Ovary (tissue), 9 donors: ENCODE results near the gene PREB. TPM values are rescaled to one million over a fixed set of nuclear protein-coding genes. Genes with fewer than 3 reads are reported as not detected.

Experiments used
- DNase-seq, 5 donors: peaks; one replicate each; pipeline ENCODE4 v3.0.0-alpha.2; 2019 to 2020
- H3K27ac ChIP-seq, 2 donors: fragments of 200-600 bp; one replicate each; pipeline versions ENCODE4 v1.5.1 to v1.8.0; 2019 to 2022
- H3K27me3 ChIP-seq: fragments of 200-600 bp; one replicate; pipeline ENCODE4 v1.8.0; 2022
- H3K36me3 ChIP-seq: fragments of 200-600 bp; sonication (generic); one replicate; pipeline ENCODE4 v1.5.1; 2019
- H3K4me1 ChIP-seq: one replicate; pipeline ENCODE4 v1.8.1; 2013; ENCODE audit warnings: mild to moderate bottlenecking, moderate library complexity; ENCODE audit not compliant: insufficient read depth
- H3K4me3 ChIP-seq: fragments of 200-600 bp; sonication (generic); one replicate; pipeline ENCODE4 v1.5.1; 2017
- H3K9me3 ChIP-seq, 2 donors: fragments of 200-600 bp in 1 of 2; sonication (generic) in 1 of 2; one replicate each; pipeline versions ENCODE4 v1.5.1 to v1.8.1; 2013 to 2019; ENCODE audit warnings: mild to moderate bottlenecking in 1 of 2, moderate library complexity in 1 of 2
- CTCF ChIP-seq, 3 donors: fragments of 450-650 bp in 2 of 3; fragments of 200-600 bp in 1 of 3; IDR thresholded peaks; one replicate each; pipeline versions ENCODE4 v1.5.1 to v1.8.0; 2016 to 2022; ENCODE audit warnings: antibody characterized with exemption in 3 of 3, mild to moderate bottlenecking in 1 of 3
- EP300 ChIP-seq: sonication (generic); formaldehyde crosslinking; IDR thresholded peaks from one replicate; pipeline ENCODE4 v1.6.1; 2017; ENCODE audit warnings: antibody characterized with exemption
- POLR2A ChIP-seq: fragments of 450-650 bp; IDR thresholded peaks from one replicate; pipeline ENCODE4 v1.6.1; 2017; ENCODE audit warnings: antibody characterized with exemption, mild to moderate bottlenecking, moderate library complexity
- whole genome bisulfite sequencing, 3 donors: extraction: QIAGEN DNeasy Blood & Tissue Kit in 1 of 3; methylation state at CpG; one replicate each; pipeline versions ENCODE4 v1.1.5 to v1.1.7; 2013 to 2017; 5-methylcytosine and 5-hydroxymethylcytosine counted together
- intact Hi-C, 4 donors: fragments of 100-400 bp; cut with DNase I; formaldehyde crosslinking; loops; one replicate each; pipeline versions ENCODE4 v1.11.0 to v1.15.1; 2022 to 2023
- polyA plus RNA-seq, 2 donors: library from polyadenylated mRNA; stranded (reverse); fragments of 200-250 nt in 1 of 2; fragments of 350-450 nt in 1 of 2; fragmentation: Illumina TruSeq in 1 of 2; extraction: RNeasy Lipid Tissue Mini Kit (QIAGEN cat#74804) in 1 of 2; gene quantifications; one replicate each; pipeline ENCODE4 v1.2.3, GENCODE V29; 2013 to 2014
- total RNA-seq, 7 donors: library from RNA; depleted of rRNA in 2 of 7; stranded (reverse); fragments of >200 nt in 2 of 7; fragmentation: NEBNext Ultra II Directional in 3 of 7; extraction: Animal tissue kit (Norgen Biotek cat#: 25700) in 3 of 7; gene quantifications; one replicate each; pipeline versions ENCODE4 v1.1.0 to v1.2.4, GENCODE V29; 2016 to 2023
- donor health status: DM: no; HTN: no; CAD: no; lungs with moderate emphysema.
- donor health status: DM: no; HTN: no; CAD: no.
- donor health status: Bipolar disorder and iron deficiency.
- donor health status: DM: yes; HTN: yes; CAD: no.
- donor health status: DM: no; HTN: no; CAD: no.
- donor health status: DM: yes; HTN: yes; CAD: no.

Gene PREB
- total and polyA plus RNA-seq, 9 donors = 42.7 to 113 (median 67.2) TPM

- Histone ChIP-seq H3K27ac (no peak overlapping the region), H3K4me1 (no peaks in the 10 kb centered on the region), H3K9me3 (no peaks in the 10 kb centered on the region), H3K27me3 (no peaks in the 10 kb centered on the region), H3K4me3 (no peak overlapping the region), H3K36me3 (no peaks in the 10 kb centered on the region)
- intact Hi-C loops = loop anchor here in 1 of 4 donors (10.0 kb wide), 1 partner anchor 180 kb away; the partner anchor contains the start of gene DNAJC5G
- WGBS, 3 donors = 90 to 91% (median 91%) methylated on average over 24 of the region's 24 CpGs
- peak in 2 of 5 donors; percentile 15 to 40 for DNase-seq
- TF ChIP-seq POLR2A = no peak
- no peak for TF ChIP-seq EP300
- TF ChIP-seq CTCF (IDR thresholded peaks at IDR 0.05) = no peak
Measured at GRCh38 chr2:27094353-27094984, 40.0 kb downstream of the PREB start.

- intact Hi-C loops = loop anchor here in 1 of 4 donors (10.0 kb wide), 1 partner anchor 181 kb away; the partner anchor contains the start of gene DNAJC5G
Measured at GRCh38 chr2:27093430-27094352, 40.7 kb downstream of the PREB start.

GRCh38 chr2:27092696-27093429, 41.6 kb downstream of the PREB start:
- TF ChIP-seq CTCF (IDR thresholded peaks at IDR 0.05) (no peak), POLR2A (no peak), EP300 (no peak)
- H3K27ac ChIP-seq = no peak overlapping the region
- no peak overlapping the region for H3K4me3 ChIP-seq
- no peaks in the 10 kb centered on the region for H3K9me3 ChIP-seq
- intact Hi-C loops = loop anchor here in 1 of 4 donors (10.0 kb wide), 1 partner anchor 182 kb away; the partner anchor contains the start of gene DNAJC5G
- peak in 2 of 5 donors; percentile 21 to 57 for DNase-seq
- 51 to 65% (median 59%) methylated on average over 10 of the region's 10 CpGs for WGBS, 3 donors
- no peaks in the 10 kb centered on the region for H3K36me3 ChIP-seq
- H3K4me1 ChIP-seq = no peaks in the 10 kb centered on the region
- H3K27me3 ChIP-seq = no peaks in the 10 kb centered on the region

More at GRCh38 chr2:27093430-27094352, 40.7 kb downstream of the PREB start:
- TF ChIP-seq POLR2A (no peak), EP300 (no peak), CTCF (IDR thresholded peaks at IDR 0.05) (no peak)
- H3K36me3 ChIP-seq = no peaks in the 10 kb centered on the region
- H3K4me1 ChIP-seq = no peaks in the 10 kb centered on the region
- no peak for DNase-seq
- H3K27me3 ChIP-seq = no peaks in the 10 kb centered on the region
- WGBS, 3 donors = 88 to 95% (median 88%) methylated on average over 6 of the region's 6 CpGs
- H3K9me3 ChIP-seq = no peaks in the 10 kb centered on the region
- no peak overlapping the region for H3K4me3 ChIP-seq
- H3K27ac ChIP-seq = no peak overlapping the region
